Activated CD4-positive, CD25-positive, alpha-beta regulatory T cell treated with anti-CD3 and anti-CD28 coated beads, Interleukin-2, amount 50 U/mL, for 24 hours (primary cell): ENCODE measurements around the gene SULT6B1.

Source experiments
- ATAC-seq, 2 donors: fragments of 150-1000 bp; cut with Tn5 transposase; one replicate each; pipeline ENCODE4 v1.10.0; 2021; ENCODE audit warnings: mild to moderate bottlenecking in 1 of 2, moderate library complexity in 1 of 2

The SULT6B1 gene

GRCh38 chr2:37146062-37146461 is 42.4 kb downstream of the SULT6B1 start:
- no peak for ATAC-seq

- ATAC-seq: no peak
Observed at GRCh38 chr2:37143974-37144373, 44.5 kb downstream of the SULT6B1 start.

- ATAC-seq: no peak
Observed at GRCh38 chr2:37142546-37142945, 45.9 kb downstream of the SULT6B1 start.

GRCh38 chr2:37132914-37133313 is 55.6 kb downstream of the SULT6B1 start:
- ATAC-seq: no peak

- no peak for ATAC-seq
Observed at GRCh38 chr2:37125416-37125815, 63.1 kb downstream of the SULT6B1 start.

- no peak for ATAC-seq
Observed at GRCh38 chr2:37119157-37119556, 69.3 kb downstream of the SULT6B1 start.
